Urinary bladder (tissue), 4 donors: ENCODE results near the gene TMEM151B. TPM values are rescaled to one million over a fixed set of nuclear protein-coding genes. Genes with fewer than 3 reads are reported as not detected.

Experiments
- DNase-seq: peaks from one replicate; pipeline ENCODE4 v3.0.0-alpha.2; 2015; ENCODE audit errors: extremely low spot score
- H3K27ac ChIP-seq: one replicate; pipeline ENCODE4 v1.5.1; 2013; ENCODE audit warnings: low read depth, mild to moderate bottlenecking, moderate library complexity
- H3K36me3 ChIP-seq: one replicate; pipeline ENCODE4 v1.6.1; 2013; ENCODE audit warnings: mild to moderate bottlenecking, moderate library complexity; ENCODE audit not compliant: insufficient read depth
- H3K4me1 ChIP-seq: one replicate; pipeline ENCODE4 v1.6.1; 2013; ENCODE audit warnings: mild to moderate bottlenecking, moderate library complexity; ENCODE audit not compliant: insufficient read depth
- H3K4me3 ChIP-seq: one replicate; pipeline ENCODE4 v1.5.1; 2013; ENCODE audit warnings: low read depth, low read length
- WGBS: extraction: QIAGEN DNeasy Blood & Tissue Kit; methylation state at CpG from one replicate; pipeline ENCODE4 v1.1.7; 2013; 5-methylcytosine and 5-hydroxymethylcytosine counted together
- polyA plus RNA-seq: library from polyadenylated mRNA; stranded (reverse); fragments of 200-250 nt; gene quantifications from one replicate; pipeline ENCODE4 v1.2.3, GENCODE V29; 2013
- total RNA-seq: library from RNA; depleted of rRNA; stranded (reverse); fragments of >200 nt; gene quantifications from one replicate; pipeline ENCODE4 v1.2.3, GENCODE V29; 2014
- donor health status: healthy with polysubstance abuse.
- donor health status: healthy.

Gene TMEM151B
- total RNA-seq = 0.48 TPM
- 0.54 TPM for polyA plus RNA-seq

DNA sequence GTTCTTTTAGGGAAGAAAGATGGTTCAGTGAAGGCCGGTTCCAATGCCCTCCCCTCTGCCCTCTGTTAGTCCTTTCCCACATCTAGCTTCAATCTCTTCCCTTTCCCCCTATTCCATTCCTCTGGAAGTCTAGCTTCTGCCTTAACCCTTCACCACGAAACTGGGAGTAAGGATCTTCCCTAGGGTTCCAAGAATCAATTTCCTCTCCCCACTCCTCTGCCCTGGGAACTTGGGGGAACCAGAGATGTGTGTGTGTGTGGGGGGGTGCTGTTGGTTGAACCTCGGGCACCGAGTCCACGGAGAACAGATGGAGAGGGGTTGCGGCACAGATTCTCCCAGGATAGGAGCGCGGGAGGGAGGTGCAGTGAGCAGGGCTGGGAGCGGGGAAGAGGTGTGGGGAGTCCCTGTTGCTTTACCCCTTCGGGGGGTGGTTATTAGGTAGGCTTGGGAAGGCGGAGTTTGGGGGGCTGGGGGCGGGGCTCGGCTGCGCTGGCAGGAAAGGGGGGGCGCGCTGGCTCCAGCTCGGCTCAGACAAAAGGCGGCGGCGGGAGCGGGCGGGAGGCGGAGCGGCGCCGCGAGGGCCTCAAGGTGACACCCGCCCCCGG, at the start of gene TMEM151B:
TSS of gene TMEM151B (plus strand) at position 530 of the 605 bp plus-strand sequence. CDS start 293 bp downstream, outside the sequence.
- WGBS = 11% methylated on average over 28 of the region's 29 CpGs
- H3K36me3 ChIP-seq = no peaks in the 10 kb centered on the region
- H3K4me3 ChIP-seq = peak within 1 kb of the TSS; percentile 55
- H3K4me1 ChIP-seq = no peaks in the 10 kb centered on the region
- no peak within 1 kb of the TSS for H3K27ac ChIP-seq
- DNase-seq = no peak

DNA sequence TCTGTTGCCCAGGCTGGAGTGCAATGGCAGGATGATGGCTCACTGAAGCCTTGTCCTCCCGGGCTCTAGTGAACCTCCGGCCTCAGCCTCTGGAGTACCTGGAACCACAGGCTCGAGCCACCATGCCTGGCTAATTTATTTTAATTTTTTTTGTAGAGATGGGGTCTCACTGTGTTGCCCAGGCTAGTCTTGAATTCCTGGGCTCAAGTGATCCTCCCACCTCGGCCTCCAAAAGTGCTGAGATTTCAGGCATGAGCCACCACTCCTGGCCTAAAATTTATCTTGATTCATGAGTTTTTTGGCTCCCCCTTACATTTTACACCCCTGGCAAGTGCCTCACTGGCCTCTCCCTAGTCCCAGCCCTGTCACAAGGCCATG, 49.3 kb upstream of the TMEM151B start:
- Histone ChIP-seq H3K27ac (peak overlapping the region; percentile 28), H3K4me3 (no peak overlapping the region), H3K36me3 (no peaks in the 10 kb centered on the region), H3K4me1 (no peaks in the 10 kb centered on the region)
- 84% methylated on average over 4 of the region's 4 CpGs for WGBS
- DNase-seq = no peak

- Histone ChIP-seq H3K4me3 (no peak overlapping the region), H3K27ac (peak overlapping the region; percentile 57), H3K36me3 (no peaks in the 10 kb centered on the region), H3K4me1 (no peaks in the 10 kb centered on the region)
- DNase-seq = no peak
- WGBS = 4% methylated on average over 4 of the region's 4 CpGs
These were observed 48.8 kb upstream of the TMEM151B start for GRCh38 chr6:44221291-44221960.

DNA sequence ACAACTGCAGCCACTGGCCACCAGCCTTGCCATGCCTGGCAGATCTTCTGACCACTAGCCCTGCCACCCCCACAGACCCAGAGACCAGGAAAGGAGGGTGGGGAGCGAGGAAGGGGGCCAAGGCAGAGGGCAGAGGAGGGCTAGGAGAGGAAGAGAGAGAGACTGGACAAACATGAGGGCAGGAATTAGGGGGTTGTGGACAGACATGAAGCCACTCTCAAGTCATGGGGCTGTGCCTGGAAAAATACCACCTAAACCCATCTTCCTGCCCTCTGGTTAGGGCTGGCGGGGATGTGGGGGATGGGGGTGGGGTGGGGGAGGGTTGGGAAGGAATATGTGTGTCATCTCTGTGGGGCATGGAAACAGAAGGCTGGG, 48.3 kb upstream of the TMEM151B start:
- Histone ChIP-seq H3K27ac (peak overlapping the region; percentile 57), H3K4me1 (no peaks in the 10 kb centered on the region), H3K36me3 (no peaks in the 10 kb centered on the region), H3K4me3 (no peak overlapping the region)
- WGBS = 91% methylated on average over 2 of the region's 2 CpGs
- DNase-seq = no peak

DNA sequence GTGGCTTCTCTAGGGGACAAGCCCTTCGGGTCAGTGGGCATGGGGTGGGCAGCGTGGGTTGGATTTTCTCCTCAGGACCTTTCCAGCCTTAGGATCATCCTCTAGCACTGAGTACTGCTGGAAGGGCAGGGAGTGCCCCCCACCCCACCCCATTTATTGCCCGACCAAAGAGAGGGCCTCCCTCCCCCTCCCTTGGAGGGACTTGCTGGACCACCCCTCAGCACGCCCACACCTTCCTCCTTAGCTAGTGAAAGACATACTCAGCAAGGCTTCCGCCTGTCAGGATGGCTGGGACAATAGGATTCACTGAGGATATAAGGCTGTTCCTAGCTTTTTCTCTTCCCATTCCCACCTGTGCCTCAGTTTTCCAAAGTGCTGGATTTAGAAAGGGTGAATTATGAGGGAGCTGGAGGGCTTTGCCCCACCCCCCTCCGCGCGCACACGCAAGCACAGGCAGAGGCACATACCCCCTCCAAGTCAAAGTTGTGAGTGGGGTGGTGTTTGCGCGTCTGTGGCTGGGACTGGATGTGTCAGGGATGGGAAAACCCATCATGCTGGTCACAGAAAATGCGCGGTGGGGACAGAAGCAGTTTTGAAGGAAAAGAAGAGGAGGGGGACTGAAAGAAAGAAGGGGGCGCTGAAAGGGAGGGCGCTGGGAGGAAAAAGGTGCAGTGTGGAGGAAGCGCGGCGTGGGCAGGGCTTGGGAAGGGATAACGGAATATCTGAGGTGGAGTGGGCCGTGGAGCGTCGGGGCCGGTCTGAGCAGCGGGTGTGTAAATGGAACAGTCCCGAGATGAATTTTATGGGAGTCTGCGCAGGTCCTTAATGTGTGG, 47.5 kb upstream of the TMEM151B start:
- Histone ChIP-seq H3K27ac (peak overlapping the region; percentile 63), H3K4me1 (no peaks in the 10 kb centered on the region), H3K36me3 (no peaks in the 10 kb centered on the region), H3K4me3 (peak overlapping the region; percentile 48)
- no peak for DNase-seq
- 27% methylated on average over 26 of the region's 26 CpGs for WGBS

GRCh38 chr6:44223319-44224028, 46.8 kb upstream of the TMEM151B start, which contains the start of gene SLC29A1:
Gene SLC29A1, plus strand, starts transcription at chr6:44223595. Its CDS starts 3,719 bp downstream, at chr6:44227314.
- Histone ChIP-seq H3K27ac (peak within 1 kb of the TSS; percentile 63), H3K4me3 (peak within 1 kb of the TSS; percentile 48), H3K36me3 (no peaks in the 10 kb centered on the region), H3K4me1 (no peaks in the 10 kb centered on the region)
- no peak for DNase-seq
- WGBS = 1% methylated on average over 72 of the region's 73 CpGs

DNA sequence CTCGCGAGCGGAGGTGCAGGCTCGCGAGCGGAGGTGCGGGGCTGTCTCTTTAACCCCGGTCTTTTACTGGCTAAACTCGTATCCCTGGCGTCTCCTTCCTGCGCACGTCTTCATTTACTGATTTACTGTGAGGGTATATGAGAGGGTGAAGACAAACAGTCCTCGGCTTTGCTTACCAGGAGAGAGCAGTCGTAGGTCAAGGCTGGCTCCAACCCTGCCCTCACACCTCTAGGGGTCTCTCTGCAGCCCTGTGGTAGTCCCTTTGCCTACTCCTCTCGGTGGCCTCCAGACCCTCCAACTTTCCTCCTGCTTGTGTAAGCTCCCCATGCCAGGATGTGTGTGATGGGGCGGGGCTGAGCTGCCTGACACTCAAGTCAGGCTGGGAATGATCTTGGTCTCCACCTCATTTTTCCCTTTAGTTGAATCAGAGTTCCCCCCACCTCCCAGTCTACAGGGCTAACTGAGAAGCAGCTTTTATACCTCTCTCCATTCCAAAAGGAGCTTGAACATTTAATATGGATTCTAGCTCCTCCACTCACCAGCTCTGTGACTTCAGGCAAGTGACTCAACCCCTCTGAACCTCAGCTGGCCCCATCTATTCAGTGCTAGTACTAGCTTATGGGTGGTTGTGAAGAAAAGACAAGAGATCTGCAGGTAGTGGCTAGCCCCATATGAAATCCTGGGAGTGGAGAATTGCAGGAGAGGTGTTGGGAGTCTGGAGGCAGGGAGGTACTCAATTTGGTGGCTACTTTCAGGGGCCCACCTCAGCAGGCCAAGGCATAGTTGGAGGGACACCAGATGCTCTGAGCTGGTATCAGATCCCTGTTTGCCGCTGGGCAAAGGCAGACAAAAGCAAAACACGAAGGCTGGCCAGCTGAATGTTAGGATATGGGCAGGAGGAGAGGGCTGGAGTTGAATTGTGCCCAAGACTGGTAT, 46.0 kb upstream of the TMEM151B start:
- Histone ChIP-seq H3K27ac (no peak overlapping the region), H3K4me1 (no peaks in the 10 kb centered on the region), H3K4me3 (peak overlapping the region; percentile 48), H3K36me3 (no peaks in the 10 kb centered on the region)
- no peak for DNase-seq
- WGBS = 11% methylated on average over 18 of the region's 18 CpGs

DNA sequence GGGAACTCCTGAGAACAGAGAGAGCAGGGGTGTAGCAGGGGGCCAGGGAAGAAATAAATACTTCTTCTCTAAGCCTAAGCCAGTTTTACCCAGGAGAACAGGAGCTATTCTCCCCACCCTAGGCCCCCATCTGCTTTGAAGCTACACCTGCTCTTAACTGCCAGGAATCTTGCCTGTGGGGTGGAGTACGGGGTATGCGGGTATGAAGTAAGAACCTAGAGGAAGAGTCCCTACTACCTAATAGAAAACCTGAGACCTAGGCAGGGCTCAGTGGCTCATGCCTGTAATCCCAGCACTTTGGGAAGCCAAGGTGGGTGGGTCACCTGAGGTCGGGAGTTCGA, 45.3 kb upstream of the TMEM151B start:
- no peaks in the 10 kb centered on the region for H3K4me1 ChIP-seq
- 90% methylated on average over 4 of the region's 4 CpGs for WGBS
- H3K27ac ChIP-seq = no peak overlapping the region
- DNase-seq = no peak
- H3K4me3 ChIP-seq = no peak overlapping the region
- H3K36me3 ChIP-seq = no peaks in the 10 kb centered on the region

DNA sequence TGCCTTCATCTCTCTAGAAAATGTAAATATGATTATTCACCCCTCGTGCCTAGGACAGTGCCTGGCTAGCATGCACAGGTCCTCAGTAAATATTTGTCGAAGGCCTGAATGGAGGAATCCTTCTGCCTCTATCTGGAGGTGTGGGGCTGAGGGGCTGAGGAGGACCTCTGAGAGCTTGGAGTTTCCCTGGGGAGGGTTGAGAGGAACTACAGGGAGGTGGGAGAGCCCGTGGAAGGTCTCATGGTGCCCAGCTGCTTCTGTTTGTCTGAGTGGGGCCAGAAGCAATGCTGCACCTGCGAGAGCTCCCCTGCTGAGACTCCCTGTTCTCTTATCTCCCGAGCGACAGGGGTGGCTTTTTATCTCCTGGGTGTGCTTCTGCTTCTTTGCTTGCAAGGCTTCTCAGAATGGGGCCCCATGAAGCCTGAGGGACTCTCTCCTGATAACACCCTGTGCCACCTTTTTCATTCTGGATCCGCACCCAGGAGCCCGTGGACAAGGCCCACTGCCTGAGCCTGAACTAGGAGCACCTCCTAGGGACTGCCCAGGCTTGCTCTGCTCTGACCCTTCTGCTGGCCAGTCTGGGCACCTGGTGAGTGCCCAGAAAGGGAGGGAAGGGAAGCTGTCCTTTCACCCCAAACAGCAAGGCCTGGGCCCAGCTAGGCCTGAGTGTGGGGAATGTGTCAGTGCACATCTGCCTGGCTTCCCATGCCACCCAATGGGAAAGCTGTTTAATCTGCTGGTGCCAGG, 44.5 kb upstream of the TMEM151B start:
- no peak for DNase-seq
- Histone ChIP-seq H3K4me1 (no peaks in the 10 kb centered on the region), H3K36me3 (no peaks in the 10 kb centered on the region), H3K27ac (no peak overlapping the region), H3K4me3 (no peak overlapping the region)
- 87% methylated on average over 8 of the region's 8 CpGs for WGBS

DNA sequence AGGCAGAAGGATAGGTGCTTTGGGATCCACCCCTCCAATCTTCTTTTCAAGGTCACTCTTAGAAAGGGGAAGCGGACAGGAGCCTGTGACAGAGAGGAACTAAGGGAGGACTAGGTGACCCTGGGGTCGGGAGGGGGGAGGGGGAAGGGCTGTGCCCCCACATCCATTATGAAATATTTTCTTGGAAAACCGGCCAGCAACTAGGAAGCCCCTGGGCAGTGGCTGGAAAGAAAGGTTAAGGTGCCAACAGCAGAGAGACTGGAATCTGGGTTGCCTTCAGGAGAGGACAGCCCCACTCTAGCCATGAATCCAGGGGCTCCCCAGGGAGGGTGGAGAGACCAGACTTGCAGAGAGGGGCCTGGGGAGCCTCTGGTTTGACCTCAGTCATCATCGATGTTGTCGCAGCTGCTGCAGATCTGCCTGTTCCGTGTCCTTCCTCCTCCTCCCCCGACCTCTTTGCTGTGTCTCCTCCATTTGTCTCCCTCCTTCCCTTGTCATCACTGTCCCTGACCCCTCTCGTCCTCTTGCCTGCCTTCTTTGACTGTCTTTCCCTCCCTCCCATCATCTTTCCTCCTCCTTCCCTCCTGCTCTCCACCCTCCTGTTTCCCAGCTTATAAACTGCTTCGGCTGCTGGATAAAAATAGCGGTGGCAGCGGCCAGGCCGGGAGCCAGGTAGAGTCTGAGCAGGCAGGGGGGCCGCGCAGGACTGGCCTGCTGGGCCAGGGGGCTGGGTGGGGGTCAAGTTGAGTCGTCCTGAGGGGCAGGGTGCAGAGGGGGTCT, 43.7 kb upstream of the TMEM151B start:
- H3K36me3 ChIP-seq = no peaks in the 10 kb centered on the region
- 42% methylated on average over 15 of the region's 15 CpGs for WGBS
- no peak overlapping the region for H3K4me3 ChIP-seq
- DNase-seq = no peak
- no peaks in the 10 kb centered on the region for H3K4me1 ChIP-seq
- no peak overlapping the region for H3K27ac ChIP-seq

GRCh38 chr6:44227148-44227793, 43.0 kb upstream of the TMEM151B start:
- 51% methylated on average over 7 of the region's 7 CpGs for WGBS
- Histone ChIP-seq H3K4me3 (no peak overlapping the region), H3K27ac (no peak overlapping the region), H3K36me3 (no peaks in the 10 kb centered on the region), H3K4me1 (no peaks in the 10 kb centered on the region)
- DNase-seq = no peak
